HG02870 (cell line): ENCODE measurements around the gene CR1.
A peak's percentile ranks its signal among the peaks of the same experiment; 100 is the strongest.
"Not testable (repeated sequence)": the region's sequence is repeated elsewhere in the genome, so short reads cannot be mapped to it uniquely, and the experiment has no call there.

Experiments
- ATAC-seq: cut with Tn5 transposase; IDR thresholded peaks from one replicate; pipeline ENCODE4 v1.9.1; 2021; ENCODE audit warnings: mild to moderate bottlenecking, moderate library complexity; ENCODE audit not compliant: unreplicated experiment

Gene CR1

DNA sequence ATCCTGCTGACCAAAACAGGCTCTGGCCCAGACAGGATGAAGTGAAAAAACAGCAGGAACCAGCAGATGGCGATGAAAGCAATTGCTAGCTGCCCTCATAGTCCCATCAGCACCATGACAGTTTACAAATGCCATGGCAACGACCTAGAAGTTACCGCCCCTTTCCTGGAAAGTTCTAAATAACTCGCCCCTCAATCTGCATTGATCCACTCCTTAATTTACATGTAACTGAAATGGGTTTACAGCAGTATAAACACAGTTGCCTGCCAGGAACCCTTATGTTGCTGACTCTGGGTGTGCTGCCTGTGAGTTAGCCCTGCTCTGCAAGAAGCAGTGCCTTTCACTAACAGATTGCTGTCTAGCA, 83.5 kb downstream of the CR1 start:
- no peak for ATAC-seq

DNA sequence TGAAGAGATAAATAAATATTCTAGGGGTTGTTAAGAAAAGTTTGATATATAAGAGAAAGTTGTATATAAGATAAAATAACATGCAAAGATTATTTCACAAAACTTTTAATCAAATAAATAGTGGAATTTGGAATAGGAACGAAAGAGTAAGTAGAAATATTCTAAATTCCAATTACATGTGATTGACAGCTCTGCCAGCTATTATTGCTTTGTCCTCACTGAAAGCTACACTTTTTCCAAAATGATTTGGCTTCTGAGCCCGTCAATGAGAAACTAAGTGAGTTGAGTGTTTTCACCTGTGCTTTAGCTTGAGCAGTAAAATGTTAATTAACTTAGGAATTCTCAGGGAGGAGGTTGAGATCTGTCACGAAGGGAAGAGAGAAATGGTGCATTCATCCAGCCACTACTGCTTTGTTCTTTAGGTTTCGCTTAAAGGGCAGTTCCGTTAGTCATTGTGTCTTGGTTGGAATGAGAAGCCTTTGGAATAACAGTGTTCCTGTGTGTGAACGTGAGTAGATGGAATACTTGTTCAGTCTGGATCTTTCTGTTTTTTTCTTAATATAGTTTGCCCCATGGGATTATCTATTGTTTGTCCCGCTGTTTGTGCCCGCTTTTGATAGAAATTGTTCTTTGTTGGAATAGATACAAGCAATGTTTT, 85.7 kb downstream of the CR1 start:
- ATAC-seq, result no peak

DNA sequence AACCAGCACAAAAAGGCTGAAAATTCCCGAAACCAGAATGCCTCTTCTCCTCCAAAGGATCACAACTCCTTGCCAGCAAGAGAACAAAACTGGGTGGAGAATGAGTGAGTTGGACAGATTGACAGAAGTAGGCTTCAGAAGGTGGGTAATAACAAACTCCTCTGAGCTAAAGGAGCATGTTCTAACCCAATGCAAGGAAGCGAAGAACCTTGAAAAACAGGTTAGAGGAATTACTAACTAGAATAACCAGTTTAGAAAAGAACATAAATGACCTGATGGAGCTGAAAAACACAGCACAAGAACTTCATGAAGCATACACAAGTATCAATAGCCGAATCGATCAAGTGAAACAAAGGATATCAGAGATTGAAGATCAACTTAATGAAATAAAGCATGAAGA, 93.5 kb downstream of the CR1 start:
- not testable (repeated sequence) for ATAC-seq

DNA sequence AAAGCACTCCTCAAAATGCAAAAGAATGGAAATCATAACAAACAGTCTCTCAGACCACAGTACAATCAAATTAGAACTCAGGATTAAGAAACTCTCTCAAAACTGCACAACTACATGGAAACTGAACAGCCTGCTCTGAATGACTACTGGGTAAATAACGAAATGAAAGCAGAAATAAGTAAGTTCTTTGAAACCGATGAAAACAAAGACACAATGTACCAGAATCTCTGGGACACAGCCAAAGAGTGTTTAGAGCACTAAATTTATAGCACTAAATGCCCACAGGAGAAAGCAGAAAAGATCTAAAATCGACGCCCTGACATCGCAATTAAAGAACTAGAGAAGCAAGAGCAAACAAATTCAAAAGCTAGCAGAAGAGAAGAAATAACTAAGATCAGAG, 95.2 kb downstream of the CR1 start:
- not testable (repeated sequence) for ATAC-seq

DNA sequence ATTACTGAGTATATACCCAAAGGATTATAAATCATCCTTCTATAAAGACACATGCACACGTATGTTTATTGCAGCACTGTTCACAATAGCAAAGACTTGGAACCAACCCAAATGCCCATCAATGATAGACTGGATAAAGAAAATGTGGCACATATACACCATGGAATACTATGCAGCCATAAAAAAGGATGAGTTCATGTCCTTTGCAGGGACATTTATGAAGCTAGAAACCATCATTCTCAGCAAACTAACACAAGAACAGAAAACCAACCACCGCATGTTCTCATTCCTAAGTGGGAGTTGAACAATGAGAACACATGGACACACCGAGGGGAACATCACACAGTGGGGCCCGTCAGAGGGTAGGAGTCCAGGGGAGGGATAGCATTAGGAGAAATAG, 98.1 kb downstream of the CR1 start:
- ATAC-seq, result not testable (repeated sequence)

DNA sequence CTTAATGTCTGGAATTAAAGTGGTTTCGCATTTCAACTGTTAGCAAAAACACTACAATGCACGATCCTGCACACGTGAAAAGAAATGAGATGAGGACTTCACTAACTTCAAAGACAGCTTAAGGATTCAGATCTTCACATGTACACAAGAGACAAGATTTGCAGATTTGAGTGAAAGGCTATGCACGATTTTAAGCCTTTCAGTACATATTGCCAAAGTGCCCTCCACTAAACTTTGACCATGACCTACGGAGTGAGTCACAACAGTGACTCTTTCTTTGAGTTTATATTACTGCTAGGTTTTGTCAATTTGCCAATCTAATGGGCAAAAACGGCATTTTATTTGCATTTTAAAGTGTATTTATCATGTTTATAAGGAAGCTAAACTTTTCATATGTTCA, 107.8 kb downstream of the CR1 start:
- ATAC-seq, result no peak

DNA sequence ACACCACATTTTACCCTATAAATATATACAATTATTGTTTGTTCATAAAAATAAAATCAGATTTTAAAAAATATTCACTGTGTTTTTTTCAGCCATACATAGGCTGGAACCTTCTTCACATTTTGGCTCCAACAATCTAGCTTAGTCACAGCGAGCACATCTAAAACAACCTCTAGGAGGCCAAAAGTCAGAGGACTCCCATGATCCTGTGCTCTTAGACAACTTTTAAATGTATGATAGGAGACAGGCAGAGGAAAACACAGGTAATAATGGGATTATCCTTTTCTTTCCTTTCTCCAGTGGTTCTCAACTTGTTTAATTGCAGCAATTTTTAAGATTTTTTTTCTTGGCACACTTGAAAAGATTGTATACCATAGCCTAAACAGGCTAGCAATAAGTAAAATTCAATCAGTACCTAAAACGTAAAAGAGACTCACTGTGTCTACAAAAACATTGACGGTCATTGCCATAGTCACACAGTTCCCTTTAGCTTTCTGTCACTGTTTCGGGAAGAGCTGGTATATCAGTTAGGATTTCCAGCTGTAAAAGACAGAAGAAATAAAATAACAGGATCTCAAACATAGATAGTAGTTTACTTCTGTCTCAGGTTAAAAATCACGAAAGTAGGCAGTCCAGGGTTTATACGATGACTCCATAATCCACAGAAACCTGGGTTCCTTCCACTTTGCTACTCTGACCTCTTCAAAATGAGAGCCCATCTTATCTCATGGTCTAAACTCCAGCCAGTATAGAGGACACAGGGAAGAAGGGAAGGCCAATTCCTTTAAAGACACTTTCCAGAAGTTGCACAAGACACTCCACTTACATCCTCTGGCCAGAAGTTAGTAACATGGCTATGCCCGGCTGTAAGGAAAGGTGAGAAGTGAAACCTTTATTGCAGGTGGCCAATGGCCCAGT, 109.7 kb downstream of the CR1 start:
- ATAC-seq, result no peak

DNA sequence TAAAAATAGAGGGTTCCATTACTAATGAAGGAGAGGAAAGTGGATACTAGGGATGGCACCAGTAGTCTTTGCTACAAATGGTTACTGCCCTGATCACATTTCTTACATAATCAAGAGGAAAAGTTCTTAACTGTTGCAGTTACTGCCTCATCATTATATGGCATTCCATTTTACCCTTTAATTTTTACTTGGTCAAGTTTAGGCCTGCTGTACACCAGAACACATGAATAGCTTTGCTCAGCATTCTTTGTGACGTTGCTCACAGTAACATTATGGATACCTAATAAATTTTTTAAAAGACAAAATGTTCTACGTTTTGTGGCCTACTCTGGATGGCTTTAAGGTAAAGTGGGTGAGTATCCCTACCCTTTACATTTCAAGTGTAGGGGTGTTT, 110.4 kb downstream of the CR1 start:
- ATAC-seq, result no peak

DNA sequence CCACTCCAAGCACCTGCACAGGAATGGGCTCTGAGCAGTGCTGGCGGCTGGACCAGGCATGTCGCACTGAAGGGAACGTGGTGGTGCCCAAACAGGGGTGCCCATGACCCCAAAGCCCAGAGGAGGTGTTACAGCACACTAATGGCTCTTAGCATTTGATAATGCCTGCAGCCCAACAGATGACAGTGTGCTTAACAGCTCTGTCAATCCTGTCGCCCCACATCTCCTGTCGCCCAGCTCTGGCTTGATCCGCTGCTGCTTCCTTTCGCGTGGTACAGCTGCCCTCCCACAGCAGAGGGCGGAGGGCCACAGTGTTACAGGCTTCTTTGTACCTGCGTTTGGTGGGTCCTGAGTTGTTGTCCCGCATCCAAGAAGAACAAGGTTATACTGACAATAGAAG, 116.8 kb downstream of the CR1 start:
- no peak for ATAC-seq

DNA sequence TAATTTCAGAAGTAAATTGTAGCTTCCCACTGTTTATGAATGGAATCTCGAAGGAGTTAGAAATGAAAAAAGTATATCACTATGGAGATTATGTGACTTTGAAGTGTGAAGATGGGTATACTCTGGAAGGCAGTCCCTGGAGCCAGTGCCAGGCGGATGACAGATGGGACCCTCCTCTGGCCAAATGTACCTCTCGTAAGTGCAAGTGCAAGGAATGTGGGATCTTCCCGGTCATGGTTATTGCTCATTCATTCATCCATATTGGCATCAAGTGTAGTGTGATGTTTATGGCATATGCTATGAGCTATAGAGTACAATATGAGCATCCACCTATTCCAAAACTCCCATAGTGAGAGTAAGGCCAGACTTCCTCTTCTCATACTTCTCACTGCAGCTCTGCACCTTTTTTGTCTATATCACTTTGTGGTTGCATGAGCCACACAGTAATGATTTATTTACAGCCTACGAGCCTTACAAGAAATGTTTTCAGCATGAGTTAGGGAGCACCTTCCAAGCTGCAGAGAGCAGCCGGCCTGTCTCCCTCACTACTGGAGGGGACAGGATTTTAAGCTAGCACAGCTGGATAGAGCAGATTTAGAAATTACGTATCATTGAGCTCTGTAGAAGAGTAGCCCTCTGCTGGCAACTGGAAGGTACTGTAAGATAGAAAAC, 124.0 kb downstream of the CR1 start:
- ATAC-seq, result peak; percentile 83

DNA sequence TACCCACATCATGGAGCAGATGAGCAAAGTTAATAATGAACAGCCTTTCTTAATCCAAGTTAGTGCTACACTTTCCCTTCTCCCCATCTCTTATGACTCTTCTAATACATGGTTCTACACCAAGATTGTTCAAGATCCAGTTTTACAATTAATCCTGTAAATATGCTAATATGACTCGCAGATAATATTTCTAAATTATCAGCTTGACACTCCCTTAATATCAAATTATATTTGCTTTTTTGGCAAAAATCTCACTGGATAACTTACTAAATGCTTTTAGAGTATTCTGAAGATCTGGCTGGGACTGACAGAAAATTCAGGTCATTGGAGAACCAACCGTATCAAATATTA, 124.6 kb downstream of the CR1 start:
- no peak for ATAC-seq

DNA sequence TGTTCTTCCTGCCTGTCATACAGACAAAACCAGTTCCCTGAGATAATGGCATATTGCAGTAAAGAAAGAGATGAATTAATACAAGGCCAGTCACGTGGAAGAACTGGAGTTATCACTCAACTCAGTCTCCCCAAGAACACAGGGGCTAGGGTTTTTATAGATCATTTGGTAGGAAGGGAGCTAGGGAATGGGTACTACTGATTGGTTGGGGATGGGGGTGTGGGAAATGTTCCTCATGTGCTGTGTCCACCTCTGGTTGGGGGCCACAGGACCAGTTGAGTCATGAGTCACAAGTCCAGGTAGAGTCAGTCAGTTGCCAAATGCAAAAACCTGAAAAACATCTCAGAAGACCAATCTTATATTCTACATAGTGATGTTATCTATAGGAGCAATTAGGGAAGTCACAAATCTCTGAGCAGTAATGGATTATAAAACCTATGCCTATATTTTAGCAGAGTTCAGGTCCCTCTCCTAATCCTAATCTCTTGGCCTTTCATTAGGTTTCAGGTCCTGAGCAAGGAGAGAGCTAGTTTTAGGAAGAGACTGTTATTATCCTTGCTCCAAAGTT, 129.6 kb downstream of the CR1 start:
- ATAC-seq, result not testable (repeated sequence)

DNA sequence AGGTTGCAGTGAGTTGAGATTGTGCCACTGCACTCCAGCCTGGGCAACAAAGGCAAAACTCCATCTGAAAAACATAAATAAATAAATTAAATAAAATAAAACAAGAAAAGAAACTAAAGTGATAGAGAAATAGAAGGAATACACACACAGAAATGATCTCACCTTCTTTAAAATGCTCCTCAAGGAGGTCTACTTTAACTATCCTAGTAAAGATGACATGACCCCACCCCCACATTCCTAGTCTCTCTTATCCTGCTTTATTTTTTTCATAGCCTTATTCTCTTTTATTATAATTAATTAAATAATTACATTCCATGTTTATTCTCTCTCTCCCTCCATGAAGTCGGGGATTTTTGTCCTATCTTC, 131.0 kb downstream of the CR1 start:
- no peak for ATAC-seq

DNA sequence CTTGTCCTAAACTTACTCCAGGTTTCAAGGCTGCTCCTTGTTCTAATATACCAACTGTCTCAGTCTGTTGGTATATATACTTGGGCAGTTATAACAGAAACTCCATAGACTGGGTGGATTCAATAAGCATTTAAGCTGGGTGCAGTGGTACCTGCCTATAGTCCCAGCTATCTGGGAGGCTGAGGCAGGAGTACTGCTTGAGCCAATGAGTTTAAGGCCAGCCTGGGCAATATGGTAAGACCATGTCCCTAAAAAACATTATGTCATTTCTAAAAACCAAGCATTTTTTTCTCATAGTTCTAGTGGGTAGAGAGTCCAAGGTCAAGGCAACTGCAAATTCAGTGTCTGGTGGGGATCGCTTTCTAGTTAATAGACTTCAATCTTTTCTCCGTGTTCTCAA, 131.5 kb downstream of the CR1 start:
- ATAC-seq, result no peak

DNA sequence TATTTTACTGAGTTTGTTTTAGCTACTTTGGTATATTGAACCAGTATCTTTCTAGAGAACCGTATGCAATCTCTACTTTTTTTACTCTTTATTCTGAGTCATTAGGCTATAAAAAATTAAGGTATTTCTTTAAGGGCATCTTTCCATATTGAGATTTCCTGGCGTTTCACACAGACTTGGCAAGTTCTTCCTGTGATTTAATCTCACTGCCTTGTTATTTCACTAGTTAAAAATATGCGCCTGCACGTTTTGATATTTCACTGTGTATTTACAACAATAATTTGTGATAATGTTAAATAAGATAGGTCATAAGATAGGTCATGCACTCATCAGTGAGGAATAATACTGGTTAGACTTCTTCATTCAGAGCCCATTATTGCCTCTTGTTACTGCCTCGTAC, 132.8 kb downstream of the CR1 start:
- no peak for ATAC-seq

DNA sequence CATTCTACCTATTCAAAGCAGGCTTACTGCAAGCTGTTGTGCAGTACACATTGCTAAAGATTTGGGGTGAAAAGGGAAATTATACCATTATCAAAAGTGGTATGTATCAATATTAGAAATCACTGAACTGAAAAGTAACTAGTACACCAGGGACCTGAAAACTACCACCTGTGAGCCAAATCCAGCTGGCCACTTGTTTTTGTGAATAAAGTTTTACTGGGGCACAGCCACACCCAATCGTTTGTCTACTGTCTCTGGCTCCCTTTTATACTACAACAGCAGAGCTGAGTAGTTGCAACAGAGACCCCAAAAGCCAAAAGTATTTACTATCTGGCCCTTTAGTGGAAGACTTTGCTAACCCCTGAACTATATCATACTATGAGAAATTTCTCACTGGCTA, 135.2 kb downstream of the CR1 start:
- ATAC-seq, result no peak

DNA sequence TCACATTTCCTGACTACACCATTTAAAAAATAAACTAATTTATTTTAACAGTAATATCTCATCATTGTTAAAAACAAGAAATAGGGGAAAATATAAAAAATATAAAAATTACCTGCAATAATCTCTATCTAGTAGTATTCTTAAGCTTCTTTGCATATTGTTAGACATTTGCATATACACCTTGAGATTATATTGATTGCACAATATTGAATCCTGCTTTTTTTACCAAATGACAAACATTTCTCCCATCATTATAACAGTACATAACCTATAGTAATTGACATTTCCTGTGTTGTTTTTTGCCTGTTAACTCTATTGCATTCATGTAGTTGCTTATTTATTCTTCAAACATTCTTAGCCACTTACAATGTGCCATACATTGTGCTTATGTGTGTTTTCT, 137.3 kb downstream of the CR1 start:
- ATAC-seq, result no peak

DNA sequence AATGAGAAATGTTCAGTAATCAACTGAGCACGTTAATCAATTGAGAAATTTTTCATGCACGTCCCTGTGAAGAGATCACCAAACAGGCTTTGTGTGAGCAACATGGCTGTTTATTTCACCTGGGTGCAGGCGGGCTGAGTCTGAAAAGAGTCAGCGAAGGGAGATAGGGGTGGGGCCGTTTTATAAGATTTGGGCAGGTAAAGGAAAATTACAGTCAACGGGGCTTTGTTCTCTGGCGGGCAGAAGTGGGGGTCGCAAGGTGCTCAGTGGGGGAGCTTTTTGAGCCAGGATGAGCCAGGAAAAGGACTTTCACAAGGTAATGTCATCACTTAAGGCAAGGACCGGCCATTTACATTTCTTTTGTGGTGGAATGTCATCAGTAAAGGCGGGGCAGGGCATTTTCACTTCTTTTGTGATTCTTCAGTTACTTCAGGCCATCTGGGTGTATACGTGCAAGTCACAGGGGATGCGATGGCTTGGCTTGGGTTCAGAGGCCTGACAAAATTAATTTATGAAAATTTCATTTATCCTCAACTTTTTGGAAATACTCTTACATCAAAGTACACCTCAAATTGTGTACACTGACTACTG, 137.8 kb downstream of the CR1 start:
- not testable (repeated sequence) for ATAC-seq

DNA sequence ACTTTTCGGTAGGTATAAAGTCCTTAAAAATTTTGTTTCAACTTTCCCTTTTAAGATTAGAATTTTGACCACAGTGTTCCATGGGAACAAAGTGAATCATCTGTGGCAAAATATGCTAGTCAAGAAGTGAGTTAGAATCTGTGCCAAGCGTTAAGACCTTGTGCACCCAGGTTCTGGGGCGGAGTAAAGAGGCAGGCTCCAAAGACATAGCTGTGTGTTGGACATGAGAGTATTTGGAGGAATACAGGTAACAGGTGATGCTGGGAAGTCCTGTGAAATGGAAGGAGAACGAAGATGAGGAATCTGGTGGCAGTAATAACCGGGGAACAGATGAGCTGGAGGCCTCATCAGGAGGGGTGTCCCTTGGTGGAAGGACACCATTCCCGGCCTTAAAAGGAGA, 138.3 kb downstream of the CR1 start:
- not testable (repeated sequence) for ATAC-seq

DNA sequence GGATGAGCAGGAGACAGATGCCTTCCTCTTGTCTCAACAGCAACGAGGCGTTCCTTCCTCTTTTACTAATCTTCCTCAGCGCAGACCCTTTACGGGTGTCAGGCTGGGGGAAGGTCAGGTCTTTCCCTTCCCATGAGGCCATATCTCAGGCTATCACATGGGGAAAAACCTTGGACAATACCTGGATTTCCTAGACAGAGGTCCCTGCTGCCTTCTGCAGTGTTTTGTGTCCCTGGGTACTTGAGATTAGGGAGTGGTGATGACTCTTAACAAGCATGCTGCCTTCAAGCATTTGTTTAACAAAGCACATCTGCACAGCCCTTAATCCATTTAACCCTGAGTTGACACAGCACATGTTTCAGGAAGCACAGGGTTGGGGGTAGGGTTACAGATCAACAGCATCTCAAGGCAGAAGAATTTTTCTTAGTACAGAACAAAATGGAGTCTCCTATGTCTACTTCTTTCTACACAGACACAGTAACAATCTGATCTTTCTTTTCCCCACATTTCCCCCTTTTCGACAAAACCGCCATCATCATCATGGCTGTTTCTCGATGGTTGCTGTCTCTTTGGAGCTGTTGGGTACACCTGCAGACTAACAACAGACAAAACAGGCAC, 139.7 kb downstream of the CR1 start:
- not testable (repeated sequence) for ATAC-seq
